ENCODE results near the gene BABAM2.

The BABAM2 gene

GRCh38 chr2:28292491-28292890 is 402.0 kb downstream of the BABAM2 start:
- no peak for DNase-seq

- DNase-seq = no peak
These were observed 402.9 kb downstream of the BABAM2 start for GRCh38 chr2:28293416-28293815.

DNA sequence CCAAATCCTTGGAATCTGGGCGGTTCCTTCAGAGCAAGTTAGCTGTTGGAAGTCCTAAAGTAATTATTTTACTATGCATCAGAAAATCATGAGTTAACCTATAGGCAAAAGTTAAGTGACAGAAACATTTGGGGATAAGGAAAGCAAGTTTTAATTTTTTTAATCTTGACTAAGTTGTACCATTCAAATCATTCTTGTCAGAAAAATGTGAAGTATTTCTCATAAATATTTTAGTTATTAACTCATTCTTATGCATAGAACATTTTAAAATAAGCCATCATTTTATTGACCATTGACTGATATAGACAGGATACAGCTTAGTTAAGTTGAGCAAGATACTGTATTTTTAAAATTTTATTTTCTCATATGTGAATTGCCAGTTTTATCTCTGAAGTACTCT is 403.9 kb downstream of the BABAM2 start:
- DNase-seq = no peak

DNA sequence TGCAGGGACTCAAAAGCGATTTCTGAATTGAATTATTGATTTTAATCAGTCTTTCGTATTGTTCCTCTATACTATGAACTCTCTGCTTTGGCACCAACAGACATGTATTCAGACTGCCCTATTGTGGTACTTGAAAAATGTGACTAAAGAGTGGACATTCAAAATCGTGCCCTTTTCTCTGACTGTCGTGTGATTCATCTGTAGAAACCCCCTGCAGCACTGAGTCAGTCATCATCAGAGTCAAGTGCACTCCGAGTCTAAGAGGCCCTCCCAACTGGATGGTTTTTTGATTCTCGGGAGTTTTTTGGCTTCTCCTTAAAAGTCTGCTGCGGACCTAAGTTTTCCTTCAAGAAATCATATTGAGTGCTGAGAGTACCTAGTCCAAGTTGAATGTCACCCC is 405.7 kb downstream of the BABAM2 start:
- DNase-seq = no peak

GRCh38 chr2:28296904-28297303 is 406.4 kb downstream of the BABAM2 start:
- DNase-seq = no peak

DNA sequence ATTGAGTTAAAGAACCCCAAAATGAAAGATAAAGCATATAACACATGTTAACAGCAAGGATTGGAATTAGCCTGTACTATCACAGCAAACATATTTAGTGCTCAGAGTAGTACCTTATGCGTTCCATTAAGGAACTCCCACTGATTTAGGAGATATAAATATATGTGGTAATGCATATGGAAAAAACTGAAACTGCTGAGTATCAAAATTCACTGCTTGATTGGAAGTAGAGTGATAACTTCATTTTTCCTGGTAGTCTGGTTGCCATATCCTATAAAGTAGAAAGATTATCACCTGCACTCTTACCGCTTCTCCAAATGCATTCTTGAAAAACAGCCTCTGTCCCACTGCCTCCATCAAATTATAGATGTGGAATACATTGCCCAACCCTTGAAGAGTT is 407.0 kb downstream of the BABAM2 start:
- DNase-seq = no peak

- no peak for DNase-seq
These were observed 407.9 kb downstream of the BABAM2 start for GRCh38 chr2:28298406-28298805.

DNA sequence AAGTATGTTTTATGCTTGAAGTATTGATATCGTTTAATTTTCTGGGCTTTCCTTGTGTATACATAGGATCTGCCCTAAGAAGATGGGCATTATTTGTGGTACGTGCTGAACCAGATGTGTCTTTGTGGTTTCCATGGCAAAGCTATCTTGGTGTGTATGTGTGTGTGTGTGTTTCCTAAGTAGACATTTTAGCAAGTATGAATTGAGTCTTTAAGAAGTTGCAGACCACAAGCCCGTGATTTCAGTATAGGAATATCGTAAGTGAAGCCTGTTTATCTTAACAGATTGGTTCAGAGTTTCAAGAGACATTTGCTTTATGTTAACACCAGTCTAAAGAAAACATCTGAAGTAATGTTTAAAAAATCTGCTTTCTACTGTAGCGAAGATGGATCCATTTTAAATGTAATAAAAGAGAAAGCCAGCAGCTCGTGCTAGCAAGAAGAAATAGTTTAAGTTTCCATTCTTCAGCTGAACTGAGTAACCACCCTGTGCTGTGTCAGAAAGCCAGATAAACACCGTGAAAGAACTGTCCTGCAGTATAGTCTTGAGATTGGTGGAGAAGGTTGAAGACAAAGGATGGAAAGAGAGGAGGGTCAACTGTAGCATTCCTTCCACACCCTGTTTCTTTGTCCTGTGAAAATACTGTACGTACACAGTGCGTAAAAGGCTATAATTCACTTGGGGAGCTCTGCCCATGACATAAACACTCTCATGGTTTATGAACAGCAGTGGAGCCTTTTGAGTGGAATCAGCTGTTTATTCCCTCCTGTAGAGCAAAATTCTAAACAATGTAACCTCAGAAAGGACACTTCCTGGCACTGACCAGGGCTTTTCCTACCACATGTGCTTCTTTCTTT is 410.2 kb downstream of the BABAM2 start:
- DNase-seq = no peak

DNA sequence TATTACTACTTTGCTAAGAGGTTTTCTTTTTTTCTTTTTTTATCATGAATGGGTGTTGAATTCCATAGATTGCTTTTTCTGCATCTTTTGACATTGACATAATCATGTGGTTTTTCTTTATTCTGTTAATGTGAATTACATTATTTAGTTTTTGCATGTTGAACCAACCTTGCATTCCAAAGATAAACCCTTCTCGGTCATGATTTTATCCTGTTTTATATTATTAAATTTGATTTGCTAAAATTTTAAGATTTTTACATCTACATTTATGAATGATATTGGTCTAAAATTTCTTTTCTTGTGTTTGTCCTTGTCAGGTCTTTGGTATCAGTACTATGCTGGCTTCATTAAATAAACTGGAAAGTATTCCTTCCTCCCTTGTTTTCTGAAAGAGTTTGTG is 414.7 kb downstream of the BABAM2 start:
- DNase-seq = no peak

DNA sequence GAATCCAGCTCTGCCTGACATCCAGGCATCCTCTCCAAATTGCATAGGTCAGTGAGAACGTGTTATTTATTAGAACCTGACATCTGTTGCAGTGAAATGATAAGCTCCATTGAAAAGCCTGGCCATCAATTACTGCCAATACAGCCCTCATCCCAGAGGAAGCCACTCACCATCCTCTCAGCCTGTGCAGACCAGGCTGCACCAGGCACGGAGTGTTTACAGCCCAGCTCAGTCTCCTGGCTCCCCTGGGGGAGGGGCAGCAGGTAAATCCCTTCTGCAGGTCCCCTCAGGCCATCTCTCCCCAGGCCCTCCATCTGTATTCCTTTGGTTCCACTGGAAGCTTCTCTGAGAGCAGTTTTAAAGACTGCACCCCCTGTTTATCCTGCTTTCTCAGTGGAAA is 419.6 kb downstream of the BABAM2 start:
- no peak for DNase-seq

GRCh38 chr2:28311660-28312249 is 421.2 kb downstream of the BABAM2 start:
- DNase-seq = no peak

GRCh38 chr2:28312307-28313219 is 422.0 kb downstream of the BABAM2 start:
- DNase-seq = no peak

- no peak for DNase-seq
These were observed 422.8 kb downstream of the BABAM2 start for GRCh38 chr2:28313220-28313784.

DNA sequence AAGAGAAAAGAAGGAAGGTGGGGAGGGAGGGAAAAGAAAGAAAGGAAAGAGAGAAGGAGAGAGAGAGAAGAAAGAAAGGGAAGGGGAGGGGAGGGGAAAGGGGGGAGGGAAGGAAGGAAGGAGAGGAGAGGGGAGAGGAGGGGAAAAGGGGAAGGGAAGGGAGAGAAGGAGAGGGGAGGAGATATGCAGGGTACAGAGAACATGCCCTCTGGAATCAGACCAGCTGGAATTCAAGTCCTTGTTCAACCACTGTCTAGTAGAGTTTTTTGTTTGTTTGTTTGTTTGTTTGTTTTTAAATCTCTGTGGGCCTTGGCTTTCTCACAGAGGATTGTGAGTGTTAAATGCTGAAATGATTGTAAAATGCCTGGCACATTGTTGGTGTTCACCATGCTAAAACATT is 424.4 kb downstream of the BABAM2 start:
- DNase-seq = no peak

- DNase-seq = no peak
These were observed 426.2 kb downstream of the BABAM2 start for GRCh38 chr2:28316546-28317335.

DNA sequence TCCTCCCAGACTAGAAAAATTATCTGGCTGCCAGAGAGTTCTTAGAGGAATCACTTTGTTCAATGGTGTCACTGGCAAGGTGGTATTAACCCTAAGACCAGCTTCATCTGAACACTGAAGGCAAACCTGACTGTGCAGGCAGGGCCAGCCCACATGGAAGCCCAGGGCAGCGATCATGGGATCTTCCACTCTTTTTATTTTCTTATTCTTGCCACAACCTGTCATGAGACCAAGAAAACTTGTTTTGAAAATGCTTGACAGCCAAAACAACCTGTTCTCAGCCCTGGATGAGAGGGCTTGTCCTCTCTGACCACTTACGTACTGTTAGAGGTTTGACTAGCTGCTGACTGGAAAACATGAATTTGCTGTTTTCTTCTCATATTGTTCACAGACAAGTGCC is 426.9 kb downstream of the BABAM2 start:
- no peak for DNase-seq

- no peak for DNase-seq
These were observed 427.5 kb downstream of the BABAM2 start for GRCh38 chr2:28318023-28318422.

GRCh38 chr2:28318462-28319117 is 428.1 kb downstream of the BABAM2 start:
- DNase-seq = no peak

GRCh38 chr2:28319118-28320008 is 428.8 kb downstream of the BABAM2 start:
- DNase-seq = no peak

DNA sequence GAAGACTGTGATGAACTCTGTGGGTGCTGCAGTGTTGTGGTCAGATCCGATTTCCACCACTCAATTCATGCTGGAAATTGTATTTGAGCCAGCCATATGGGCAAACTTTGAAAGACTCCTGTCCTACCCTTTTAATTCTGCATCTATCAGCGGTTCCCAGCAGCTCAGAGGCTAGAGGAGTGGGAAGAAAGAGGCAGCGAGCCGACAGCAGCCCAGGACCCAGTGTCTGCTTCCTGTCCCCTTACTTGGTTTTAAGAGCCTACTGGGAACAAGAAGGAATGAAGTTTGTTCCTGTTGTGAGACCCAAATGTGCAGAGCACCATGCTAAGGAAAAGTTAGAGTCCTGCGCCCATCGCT is 429.5 kb downstream of the BABAM2 start:
- no peak for DNase-seq

GRCh38 chr2:28320371-28320770 is 429.8 kb downstream of the BABAM2 start:
- no peak for DNase-seq
